HFF-Myc (cell line): ENCODE data around the gene CDK5RAP2.
"Not testable (repeated sequence)": the region's sequence is repeated elsewhere in the genome, so short reads cannot be mapped to it uniquely, and the experiment has no call there.

Experiments
- DNase-seq: peaks from one replicate; pipeline ENCODE4 v3.0.0-alpha.2; 2011; ENCODE audit warnings: low read depth; ENCODE audit errors: extremely low read depth
- H3K4me3 ChIP-seq: replicated peaks from 2 replicates; pipeline ENCODE4 v1.5.1; 2011; ENCODE audit warnings: low read depth, mild to moderate bottlenecking, control low read depth, low read length
- TF ChIP-seq, protein P1 (sequence below): IDR thresholded peaks from 2 replicates; pipeline ENCODE4 v1.5.1; 2012; ENCODE audit warnings: mild to moderate bottlenecking, low read depth, low read length, control low read depth; ENCODE audit errors: missing control alignments

The CDK5RAP2 gene

DNA sequence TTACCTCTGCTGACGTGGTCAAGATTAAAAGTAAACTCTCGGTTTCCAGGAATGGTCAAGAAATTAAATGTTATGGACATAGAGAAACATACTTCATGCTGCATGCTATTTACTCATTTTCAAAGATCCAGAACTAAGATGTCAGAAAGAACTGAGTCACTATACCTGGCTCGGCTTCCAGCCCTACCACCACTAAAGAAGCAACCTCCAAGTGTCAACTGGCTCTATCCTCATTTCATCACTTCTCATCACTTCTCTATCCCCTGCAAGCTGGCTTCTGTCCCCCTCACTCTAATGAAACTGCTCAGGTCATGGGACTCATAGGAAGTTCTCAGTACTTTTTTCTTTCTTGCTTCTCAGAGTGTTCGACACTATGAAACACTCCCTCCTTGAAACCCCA lies 116.2 kb downstream of the CDK5RAP2 start:
- DNase-seq = no peak
- TF ChIP-seq, protein P1, sequence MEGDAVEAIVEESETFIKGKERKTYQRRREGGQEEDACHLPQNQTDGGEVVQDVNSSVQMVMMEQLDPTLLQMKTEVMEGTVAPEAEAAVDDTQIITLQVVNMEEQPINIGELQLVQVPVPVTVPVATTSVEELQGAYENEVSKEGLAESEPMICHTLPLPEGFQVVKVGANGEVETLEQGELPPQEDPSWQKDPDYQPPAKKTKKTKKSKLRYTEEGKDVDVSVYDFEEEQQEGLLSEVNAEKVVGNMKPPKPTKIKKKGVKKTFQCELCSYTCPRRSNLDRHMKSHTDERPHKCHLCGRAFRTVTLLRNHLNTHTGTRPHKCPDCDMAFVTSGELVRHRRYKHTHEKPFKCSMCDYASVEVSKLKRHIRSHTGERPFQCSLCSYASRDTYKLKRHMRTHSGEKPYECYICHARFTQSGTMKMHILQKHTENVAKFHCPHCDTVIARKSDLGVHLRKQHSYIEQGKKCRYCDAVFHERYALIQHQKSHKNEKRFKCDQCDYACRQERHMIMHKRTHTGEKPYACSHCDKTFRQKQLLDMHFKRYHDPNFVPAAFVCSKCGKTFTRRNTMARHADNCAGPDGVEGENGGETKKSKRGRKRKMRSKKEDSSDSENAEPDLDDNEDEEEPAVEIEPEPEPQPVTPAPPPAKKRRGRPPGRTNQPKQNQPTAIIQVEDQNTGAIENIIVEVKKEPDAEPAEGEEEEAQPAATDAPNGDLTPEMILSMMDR = no peak
- no peak overlapping the region for H3K4me3 ChIP-seq

DNA sequence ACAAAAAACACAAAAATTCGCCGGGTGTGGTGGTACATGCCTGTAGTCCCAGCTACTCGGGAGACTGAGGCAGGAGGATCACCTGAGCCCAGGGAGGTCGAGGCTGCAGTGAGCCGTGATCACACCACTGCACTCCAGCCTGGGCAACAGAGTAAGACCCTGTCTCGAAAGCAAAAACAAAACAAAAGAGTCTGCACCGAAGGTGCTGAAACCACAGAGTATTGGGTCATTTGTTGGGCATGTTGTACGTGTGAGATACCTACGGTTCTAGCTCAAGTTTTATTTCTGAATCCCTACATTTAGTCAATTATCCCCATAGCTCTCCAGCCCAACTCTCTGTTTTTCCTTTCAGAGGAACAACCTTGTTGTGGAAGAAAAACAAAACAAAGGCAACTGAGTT lies 118.3 kb downstream of the CDK5RAP2 start:
- not testable (repeated sequence) for H3K4me3 ChIP-seq, DNase-seq

DNA sequence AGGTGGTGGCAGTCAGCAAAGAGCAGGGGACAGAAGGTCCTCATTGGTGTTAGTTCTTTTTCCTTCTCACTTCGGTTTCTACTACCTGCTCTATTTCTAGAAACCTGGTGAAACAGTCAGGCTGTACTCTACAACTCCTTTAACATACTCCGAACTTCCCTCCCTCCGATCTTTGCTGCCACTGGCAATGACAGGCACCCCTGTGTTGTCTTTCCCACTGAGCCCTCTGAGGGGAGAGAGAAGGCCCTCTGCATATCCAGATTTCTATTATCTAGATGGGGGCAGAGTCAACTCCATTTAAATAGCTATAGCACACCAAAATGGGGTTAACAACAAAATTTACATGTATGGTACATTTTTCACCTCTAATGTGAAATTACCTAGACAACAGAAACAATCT lies 123.7 kb downstream of the CDK5RAP2 start:
- no peak overlapping the region for H3K4me3 ChIP-seq
- TF ChIP-seq, protein P1 = no peak
- DNase-seq = no peak

DNA sequence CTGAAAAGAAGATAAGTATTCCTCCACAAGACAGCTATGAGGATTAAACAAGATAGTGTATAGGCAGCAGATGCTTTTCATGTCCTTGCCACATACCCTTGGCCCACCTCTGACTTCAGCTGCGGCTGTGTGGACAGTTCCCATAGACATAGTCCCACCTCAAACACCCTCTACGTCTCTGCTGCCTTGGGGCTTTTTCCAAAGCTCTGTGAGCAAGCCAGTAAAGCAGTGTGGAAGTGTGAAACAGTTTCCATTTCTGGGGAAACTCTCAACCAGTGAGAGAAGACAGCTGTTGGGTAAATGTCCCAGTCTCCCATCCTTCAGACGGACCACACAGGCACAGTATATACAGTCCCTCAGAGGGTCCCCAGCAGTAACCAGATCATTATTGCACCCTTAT lies 125.5 kb downstream of the CDK5RAP2 start:
- TF ChIP-seq, protein P1 = no peak
- DNase-seq = no peak
- H3K4me3 ChIP-seq = no peak overlapping the region

DNA sequence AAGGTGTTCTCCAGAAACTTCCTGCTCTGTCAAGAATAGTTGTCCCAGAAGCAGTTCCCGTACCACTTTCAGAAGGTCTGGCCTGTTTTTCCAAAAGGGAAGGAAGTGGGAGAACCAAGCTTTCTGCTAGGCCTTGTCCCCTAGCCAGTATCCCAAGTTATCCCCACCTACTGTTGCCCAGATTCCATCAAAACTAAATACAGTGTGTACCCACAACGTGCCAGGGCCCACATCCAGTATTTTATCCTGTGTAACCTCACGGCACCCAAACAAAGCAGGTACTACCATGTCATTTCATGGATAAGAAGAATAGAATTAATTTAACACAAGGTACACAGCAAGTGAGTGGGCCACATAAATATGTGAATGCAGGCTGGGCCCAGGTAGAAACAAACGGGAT lies 126.2 kb downstream of the CDK5RAP2 start:
- TF ChIP-seq, protein P1 = no peak
- no peak overlapping the region for H3K4me3 ChIP-seq
- DNase-seq = no peak

DNA sequence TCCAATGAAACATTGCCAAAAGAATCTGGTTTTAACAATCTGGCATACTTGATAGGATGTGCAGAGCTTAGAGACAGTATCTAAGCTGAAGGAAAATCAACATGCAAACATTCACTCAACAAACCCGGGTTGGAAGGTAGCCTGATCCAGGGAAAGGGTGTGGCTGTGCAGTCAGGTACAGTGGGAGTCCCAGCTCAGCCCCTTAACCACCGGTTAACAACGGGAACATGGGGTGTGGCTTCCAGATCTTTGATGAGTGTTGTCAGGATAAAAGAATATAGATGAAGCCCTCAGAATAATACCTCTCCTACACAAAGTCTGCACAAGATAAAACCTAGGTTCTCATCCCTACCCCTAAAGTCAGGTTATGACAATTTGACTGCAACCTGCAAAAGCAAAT lies 127.3 kb downstream of the CDK5RAP2 start:
- DNase-seq = no peak
- TF ChIP-seq, protein P1 = no peak
- no peak overlapping the region for H3K4me3 ChIP-seq

DNA sequence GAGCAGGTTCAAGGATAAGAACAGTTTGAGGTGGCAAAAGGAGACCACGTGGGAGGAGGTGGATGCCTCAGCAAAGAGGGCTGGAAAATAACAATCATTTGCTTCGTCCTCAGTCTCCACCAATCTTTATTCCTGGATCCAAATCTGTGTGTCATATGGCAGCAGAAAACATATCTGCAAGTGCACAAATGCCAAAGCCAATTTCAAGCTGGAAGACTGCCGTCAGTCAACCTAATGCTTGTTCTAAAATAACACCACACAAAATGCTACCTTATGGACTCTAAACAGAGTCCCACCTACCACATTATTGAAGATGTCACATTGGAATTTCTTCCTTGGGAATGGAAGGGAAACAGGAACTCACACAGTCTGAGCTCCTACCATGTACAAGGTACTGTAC lies 129.1 kb downstream of the CDK5RAP2 start:
- TF ChIP-seq, protein P1 = no peak
- no peak for DNase-seq
- H3K4me3 ChIP-seq = no peak overlapping the region
